AG04449 (cell line): ENCODE results near the gene PAX7.

Source experiments
- CTCF ChIA-PET: fragments of 350-600 bp; formaldehyde crosslinking; extraction: SDS; loops from one replicate; lab custom pipeline; 2021; ENCODE audit warnings: antibody characterized with exemption; lab: Yijun Ruan, JAX
- POLR2A ChIA-PET: fragments of 400-600, 350-600 bp; formaldehyde crosslinking; extraction: SDS; loops from one replicate; lab custom pipeline; 2020; ENCODE audit warnings: antibody characterized with exemption, inconsistent platforms; lab: Yijun Ruan, JAX
- DNase-seq: peaks from one replicate; pipeline ENCODE4 v3.0.0-alpha.2; 2010; ENCODE audit warnings: low read depth, low spot score
- H3K4me3 ChIP-seq: 2 replicates; pipeline ENCODE4 v1.5.1; 2011; ENCODE audit warnings: low read depth, mild to moderate bottlenecking, control low read depth, low read length
- CTCF ChIP-seq: IDR thresholded peaks from one replicate; pipeline ENCODE4 v1.5.1; 2011; ENCODE audit warnings: mild to moderate bottlenecking, moderate library complexity, low read length, control low read depth, inconsistent platforms; ENCODE audit not compliant: insufficient read depth; ENCODE audit errors: missing control alignments

PAX7 gene

GRCh38 chr1:18635070-18635577 is 4.5 kb downstream of the PAX7 start:
- TF ChIP-seq CTCF: no peak
- ChIA-PET CTCF (no interaction called here), POLR2A (no interaction called here)
- no peak for DNase-seq
- no peak overlapping the region for H3K4me3 ChIP-seq

DNA sequence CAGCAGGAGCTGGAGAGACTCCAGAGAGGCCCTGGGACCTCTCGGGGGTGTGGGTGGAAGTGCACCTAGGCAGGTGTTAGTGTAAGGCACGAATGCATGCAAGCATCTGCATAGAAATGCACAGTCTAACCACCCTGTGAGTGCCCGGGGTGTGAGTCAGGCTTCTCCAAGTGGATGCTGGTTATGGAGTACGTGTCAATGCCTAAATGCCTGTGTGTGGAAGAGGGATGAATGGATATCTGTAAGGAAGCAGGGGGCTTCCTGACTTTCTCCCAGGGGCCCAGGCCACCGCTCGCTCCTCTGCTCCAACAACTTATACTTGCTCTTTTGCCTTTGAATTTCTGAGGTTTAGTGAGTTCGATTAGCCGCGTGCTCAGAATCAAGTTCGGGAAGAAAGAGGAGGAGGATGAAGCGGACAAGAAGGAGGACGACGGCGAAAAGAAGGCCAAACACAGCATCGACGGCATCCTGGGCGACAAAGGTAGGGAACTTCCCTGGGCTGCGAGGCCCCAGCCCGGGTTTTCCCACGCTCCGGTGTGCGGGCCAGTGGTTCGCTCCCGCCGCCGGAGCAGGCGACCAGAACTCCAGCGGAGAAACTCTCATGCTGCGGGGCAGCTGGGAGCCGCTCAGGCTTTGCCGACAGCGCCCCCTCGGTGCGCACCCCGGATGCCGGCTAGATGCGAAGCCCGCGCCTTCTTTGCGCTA is 5.4 kb downstream of the PAX7 start:
- no peak for TF ChIP-seq CTCF
- ChIA-PET CTCF (no interaction called here), POLR2A (no interaction called here)
- H3K4me3 ChIP-seq: no peak overlapping the region
- no peak for DNase-seq

DNA sequence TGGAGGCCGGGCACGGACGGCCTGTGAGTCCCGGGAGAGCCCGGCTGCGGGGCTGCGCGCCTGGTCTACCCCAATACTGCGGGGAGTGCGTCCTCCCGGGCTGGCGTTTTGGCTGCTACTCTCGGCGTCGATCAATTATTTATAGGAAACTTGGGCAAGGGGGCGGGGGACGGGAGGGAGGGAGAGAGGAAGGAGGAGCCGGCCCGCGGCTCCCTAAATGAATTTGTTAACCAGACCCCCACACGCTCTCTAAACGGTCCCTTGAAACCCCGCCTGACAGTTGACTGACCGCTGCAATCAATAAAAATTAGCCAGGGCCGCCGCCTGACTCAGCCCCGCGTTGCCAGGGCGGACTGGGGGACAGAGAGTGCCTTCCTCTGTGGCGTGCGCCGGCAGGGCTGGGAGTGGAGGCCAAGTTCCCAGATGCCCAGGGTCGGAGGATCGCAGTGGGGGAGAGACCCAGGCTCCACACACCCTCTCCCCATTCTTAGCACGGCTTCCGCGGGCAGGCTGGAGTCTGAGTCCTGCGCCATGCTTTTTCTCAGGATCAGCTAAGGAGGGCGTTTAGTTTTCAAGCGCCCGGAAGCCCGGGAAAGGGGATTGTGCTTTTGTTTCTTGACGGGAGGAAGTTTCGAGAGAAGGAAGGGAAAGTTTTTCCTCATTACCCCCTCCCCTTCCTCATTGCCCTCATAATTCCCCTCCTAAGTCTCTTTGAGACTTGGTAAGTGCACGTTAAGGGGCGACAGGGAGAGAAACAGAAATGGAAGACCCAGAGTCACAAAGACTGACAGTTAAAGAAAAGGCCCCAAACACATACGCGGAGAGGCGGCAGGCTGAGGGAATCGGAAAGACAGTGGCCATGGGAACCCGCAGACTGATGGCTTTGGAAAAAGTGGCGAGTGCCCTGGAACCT is 6.2 kb downstream of the PAX7 start:
- H3K4me3 ChIP-seq: no peak overlapping the region
- ChIA-PET POLR2A (no interaction called here), CTCF (no interaction called here)
- TF ChIP-seq CTCF: no peak
- no peak for DNase-seq

- no peak for TF ChIP-seq CTCF
- no peak for DNase-seq
- POLR2A ChIA-PET: no interaction called here
- CTCF ChIA-PET: no interaction called here
- no peak overlapping the region for H3K4me3 ChIP-seq
Measured at GRCh38 chr1:18637511-18637960, 6.9 kb downstream of the PAX7 start.

DNA sequence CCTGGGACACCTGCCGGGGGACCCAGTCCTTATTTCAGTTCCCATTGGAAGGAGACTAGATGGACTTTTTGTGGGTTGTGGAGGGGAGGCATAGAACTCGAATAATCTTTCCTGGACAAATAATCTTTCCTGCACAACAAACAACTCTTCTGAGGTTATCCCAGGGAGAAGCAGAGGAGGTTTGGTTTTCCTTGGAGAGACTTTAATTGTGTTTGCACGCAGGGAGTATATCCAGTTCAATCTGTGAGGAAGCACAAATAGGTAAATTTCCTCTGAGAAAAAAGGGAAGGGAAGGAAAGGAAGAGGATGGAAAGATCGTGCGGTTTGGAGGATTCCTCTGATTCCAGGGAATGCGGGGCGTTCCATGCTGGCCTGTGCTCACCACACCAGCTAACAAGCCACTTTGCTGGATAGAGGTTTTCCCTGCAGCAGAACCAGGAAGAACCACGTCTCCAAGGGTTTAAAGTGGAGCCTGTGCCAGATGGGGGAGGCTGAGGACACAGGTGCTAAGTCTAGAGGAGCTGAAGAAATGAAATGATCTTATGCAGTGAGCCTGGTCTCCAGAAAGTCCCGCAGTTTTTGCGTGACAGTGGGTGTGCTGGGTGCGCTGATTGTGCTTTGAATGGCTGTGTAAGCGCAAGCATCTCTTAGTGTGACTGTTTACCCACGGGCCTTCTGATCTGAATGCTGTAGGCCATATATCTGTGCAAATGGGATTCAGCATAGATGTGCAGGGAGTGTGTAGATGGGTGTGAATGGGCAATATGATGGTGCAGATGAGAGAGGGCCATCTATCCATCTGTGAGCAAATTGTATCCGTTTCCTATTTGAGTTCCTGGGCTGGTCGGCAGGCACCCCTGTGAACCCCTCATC is 7.6 kb downstream of the PAX7 start:
- POLR2A ChIA-PET: no interaction called here
- no peak for TF ChIP-seq CTCF
- CTCF ChIA-PET: no interaction called here
- no peak overlapping the region for H3K4me3 ChIP-seq
- DNase-seq: no peak
